Panc1 (cell line): ENCODE measurements around the gene CRHR2. TPM values are rescaled to one million over a fixed set of nuclear protein-coding genes. Genes with fewer than 3 reads are reported as not detected.

Source experiments
- ATAC-seq: fragments of 200-7000 bp; cut with Tn5 transposase; 2 replicates; pipeline ENCODE4 v1.9.1; 2020; ENCODE audit warnings: mild to moderate bottlenecking, moderate library complexity
- BruUV-seq: library from RNA; stranded (reverse); fragments of 400-500 nt; replicated peaks from 2 replicates; lab custom pipeline; 2021; lab: Mats Ljungman, UMichigan
- CTCF ChIA-PET: fragments of 300-600 bp; sonication (Branson Sonifier 250); formaldehyde crosslinking; loops from one replicate; lab custom pipeline; 2022; ENCODE audit warnings: antibody characterized with exemption; lab: Charles Lee
- POLR2A ChIA-PET: fragments of 300-600 bp; sonication (Branson Sonifier 250); formaldehyde crosslinking; loops from one replicate; lab custom pipeline; 2022; ENCODE audit warnings: antibody characterized with exemption; lab: Charles Lee
- DNase-seq: peaks from one replicate; pipeline ENCODE4 v3.0.0-alpha.2; 2010; ENCODE audit warnings: low read depth, low spot score
- H3K27ac ChIP-seq: 2 replicates; pipeline ENCODE4 v1.5.1; 2011; ENCODE audit warnings: mild to moderate bottlenecking, low read length, inconsistent platforms
- H3K27me3 ChIP-seq: fragments of 200-500 bp; sonication (Bioruptor generic); 2 replicates; pipeline ENCODE4 v1.6.0; 2014; ENCODE audit warnings: low read length, inconsistent platforms; ENCODE audit not compliant: control insufficient read depth, insufficient read depth
- H3K36me3 ChIP-seq: fragments of 200-500 bp; sonication (Bioruptor generic); 2 replicates; pipeline ENCODE4 v1.5.1; 2014; ENCODE audit warnings: inconsistent platforms, mild to moderate bottlenecking, low read length, moderate library complexity; ENCODE audit not compliant: control insufficient read depth, insufficient read depth
- H3K4me1 ChIP-seq: 2 replicates; pipeline ENCODE4 v1.5.1; 2011; ENCODE audit warnings: inconsistent platforms, mild to moderate bottlenecking, low read length, moderate library complexity; ENCODE audit not compliant: control insufficient read depth, insufficient read depth
- H3K4me3 ChIP-seq, 2 experiments: 2 replicates each; pipeline ENCODE4 v1.5.1; 2011 to 2012; ENCODE audit warnings: low read depth in 2 of 2, low read length in 2 of 2, mild to moderate bottlenecking in 2 of 2, inconsistent platforms in 1 of 2, moderate library complexity in 1 of 2
- H3K9me3 ChIP-seq: fragments of 200-500 bp; sonication (Bioruptor generic); 2 replicates; pipeline ENCODE4 v1.5.1; 2014; ENCODE audit warnings: low read depth, mild to moderate bottlenecking, inconsistent platforms, low read length, moderate library complexity; ENCODE audit not compliant: control insufficient read depth, insufficient read depth
- POLR2AphosphoS5 ChIP-seq: IDR thresholded peaks from 2 replicates; pipeline ENCODE4 v1.6.1; 2012; ENCODE audit warnings: mild to moderate bottlenecking, low read depth, low read length, moderate library complexity
- SIN3A ChIP-seq: IDR thresholded peaks from 2 replicates; pipeline ENCODE4 v1.6.1; 2012; ENCODE audit warnings: low read depth, mild to moderate bottlenecking, low read length, moderate library complexity, borderline replicate concordance; ENCODE audit not compliant: insufficient read depth
- TCF7L2 ChIP-seq: IDR thresholded peaks from 2 replicates; pipeline ENCODE4 v1.6.1; 2011; ENCODE audit warnings: mild to moderate bottlenecking, low read depth, low read length, inconsistent platforms
- in situ Hi-C: cut with HindIII; loops from 2 replicates; pipeline ENCODE4 v1.10.0; 2016; ENCODE audit warnings: low sequenced_read_pairs, low pct_unique_long_range_greater_than_20kb
- intact Hi-C: fragments of 100-400 bp; cut with micrococcal nuclease; formaldehyde crosslinking; loops from one replicate; pipeline ENCODE4 v1.10.0; 2022; ENCODE audit not compliant: unreplicated experiment
- total RNA-seq: library from RNA; stranded (reverse); gene quantifications from one replicate; pipeline ENCODE4 v1.2.1, GENCODE V29; 2021; ENCODE audit not compliant: unreplicated experiment
- TF ChIP-seq, protein P1 (sequence below): fragments of 450-650 bp; IDR thresholded peaks from 2 replicates; pipeline ENCODE4 v1.5.1; 2017; ENCODE audit warnings: mild to moderate bottlenecking
- TF ChIP-seq, protein P2 (sequence below), 2 experiments: IDR thresholded peaks; 2 replicates each; pipeline ENCODE4 v1.6.1; 2011 to 2012; ENCODE audit warnings: low read depth in 2 of 2, control low read depth in 1 of 2, low read length in 1 of 2, mild to moderate bottlenecking in 1 of 2, moderate library complexity in 1 of 2; ENCODE audit not compliant: insufficient read depth in 1 of 2

The CRHR2 gene
- total RNA-seq, 1 experiment from 2014 or later = not detected

DNA sequence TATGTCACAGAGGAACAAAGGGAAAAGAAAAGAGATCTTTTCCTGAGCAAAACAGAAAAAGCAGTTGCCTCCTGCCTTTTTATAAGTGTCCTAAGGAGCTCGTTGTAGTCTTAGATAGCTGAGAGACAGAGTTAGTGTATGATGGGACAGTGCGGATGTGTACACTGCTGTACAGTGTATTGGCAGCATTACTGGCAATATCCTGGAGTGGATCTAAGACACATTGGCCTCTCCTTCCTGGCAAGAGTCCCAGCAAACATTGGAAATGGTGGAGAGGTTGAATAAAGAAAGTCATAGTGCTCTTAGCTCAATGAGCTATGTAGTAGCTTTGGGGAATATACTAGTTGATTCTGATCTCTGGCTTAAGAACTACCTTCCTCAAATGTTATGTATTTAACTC, 64.9 kb downstream of the CRHR2 start:
- CTCF ChIA-PET = no interaction called here
- DNase-seq = no peak
- ATAC-seq = no peak
- in situ Hi-C loops (no loop called here), intact Hi-C loops (no loop called here)
- Histone ChIP-seq H3K9me3 (no peaks in the 10 kb centered on the region), H3K27ac (no peak overlapping the region), H3K4me1 (no peaks in the 10 kb centered on the region), H3K36me3 (peaks cover 81% of the 10 kb centered on the region), H3K27me3 (no peaks in the 10 kb centered on the region), H3K4me3 (no peak overlapping the region)
- no TSS peak for BruUV-seq
- POLR2A ChIA-PET = no interaction called here
- no peak for TF ChIP-seq POLR2AphosphoS5
- TF ChIP-seq TCF7L2 = no peak
- TF ChIP-seq, protein P1, sequence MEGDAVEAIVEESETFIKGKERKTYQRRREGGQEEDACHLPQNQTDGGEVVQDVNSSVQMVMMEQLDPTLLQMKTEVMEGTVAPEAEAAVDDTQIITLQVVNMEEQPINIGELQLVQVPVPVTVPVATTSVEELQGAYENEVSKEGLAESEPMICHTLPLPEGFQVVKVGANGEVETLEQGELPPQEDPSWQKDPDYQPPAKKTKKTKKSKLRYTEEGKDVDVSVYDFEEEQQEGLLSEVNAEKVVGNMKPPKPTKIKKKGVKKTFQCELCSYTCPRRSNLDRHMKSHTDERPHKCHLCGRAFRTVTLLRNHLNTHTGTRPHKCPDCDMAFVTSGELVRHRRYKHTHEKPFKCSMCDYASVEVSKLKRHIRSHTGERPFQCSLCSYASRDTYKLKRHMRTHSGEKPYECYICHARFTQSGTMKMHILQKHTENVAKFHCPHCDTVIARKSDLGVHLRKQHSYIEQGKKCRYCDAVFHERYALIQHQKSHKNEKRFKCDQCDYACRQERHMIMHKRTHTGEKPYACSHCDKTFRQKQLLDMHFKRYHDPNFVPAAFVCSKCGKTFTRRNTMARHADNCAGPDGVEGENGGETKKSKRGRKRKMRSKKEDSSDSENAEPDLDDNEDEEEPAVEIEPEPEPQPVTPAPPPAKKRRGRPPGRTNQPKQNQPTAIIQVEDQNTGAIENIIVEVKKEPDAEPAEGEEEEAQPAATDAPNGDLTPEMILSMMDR = no peak
- TF ChIP-seq, protein P2, sequence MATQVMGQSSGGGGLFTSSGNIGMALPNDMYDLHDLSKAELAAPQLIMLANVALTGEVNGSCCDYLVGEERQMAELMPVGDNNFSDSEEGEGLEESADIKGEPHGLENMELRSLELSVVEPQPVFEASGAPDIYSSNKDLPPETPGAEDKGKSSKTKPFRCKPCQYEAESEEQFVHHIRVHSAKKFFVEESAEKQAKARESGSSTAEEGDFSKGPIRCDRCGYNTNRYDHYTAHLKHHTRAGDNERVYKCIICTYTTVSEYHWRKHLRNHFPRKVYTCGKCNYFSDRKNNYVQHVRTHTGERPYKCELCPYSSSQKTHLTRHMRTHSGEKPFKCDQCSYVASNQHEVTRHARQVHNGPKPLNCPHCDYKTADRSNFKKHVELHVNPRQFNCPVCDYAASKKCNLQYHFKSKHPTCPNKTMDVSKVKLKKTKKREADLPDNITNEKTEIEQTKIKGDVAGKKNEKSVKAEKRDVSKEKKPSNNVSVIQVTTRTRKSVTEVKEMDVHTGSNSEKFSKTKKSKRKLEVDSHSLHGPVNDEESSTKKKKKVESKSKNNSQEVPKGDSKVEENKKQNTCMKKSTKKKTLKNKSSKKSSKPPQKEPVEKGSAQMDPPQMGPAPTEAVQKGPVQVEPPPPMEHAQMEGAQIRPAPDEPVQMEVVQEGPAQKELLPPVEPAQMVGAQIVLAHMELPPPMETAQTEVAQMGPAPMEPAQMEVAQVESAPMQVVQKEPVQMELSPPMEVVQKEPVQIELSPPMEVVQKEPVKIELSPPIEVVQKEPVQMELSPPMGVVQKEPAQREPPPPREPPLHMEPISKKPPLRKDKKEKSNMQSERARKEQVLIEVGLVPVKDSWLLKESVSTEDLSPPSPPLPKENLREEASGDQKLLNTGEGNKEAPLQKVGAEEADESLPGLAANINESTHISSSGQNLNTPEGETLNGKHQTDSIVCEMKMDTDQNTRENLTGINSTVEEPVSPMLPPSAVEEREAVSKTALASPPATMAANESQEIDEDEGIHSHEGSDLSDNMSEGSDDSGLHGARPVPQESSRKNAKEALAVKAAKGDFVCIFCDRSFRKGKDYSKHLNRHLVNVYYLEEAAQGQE (IDR thresholded peaks at IDR 0.05; ENCODE audit: insufficient read depth in 1 of 2, low read depth in 2 of 2, low read length in 1 of 2) = no peak
- TF ChIP-seq SIN3A = no peak

DNA sequence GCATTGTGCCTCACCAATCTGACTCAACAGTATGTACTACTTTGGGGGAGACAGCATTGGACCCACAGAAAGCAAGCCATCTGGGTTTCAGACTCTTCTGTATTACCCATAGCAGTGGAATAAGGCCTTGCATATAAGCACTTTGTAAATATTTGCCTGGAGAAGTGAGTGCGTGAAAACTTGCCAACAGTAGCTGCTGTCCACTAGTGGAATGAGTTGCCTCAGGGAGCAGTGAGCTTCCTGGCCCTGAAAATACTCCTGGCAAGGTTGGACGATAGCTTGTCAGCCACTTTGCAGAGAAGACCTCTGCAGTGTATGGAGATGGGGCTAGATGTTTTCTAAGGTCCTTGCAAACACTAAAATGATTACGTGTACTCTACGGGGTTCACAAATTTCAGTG, 65.9 kb downstream of the CRHR2 start:
- DNase-seq (no peak), ATAC-seq (no peak)
- intact Hi-C loops (no loop called here), in situ Hi-C loops (no loop called here)
- BruUV-seq = no TSS peak
- Histone ChIP-seq H3K27ac (no peak overlapping the region), H3K9me3 (no peaks in the 10 kb centered on the region), H3K27me3 (no peaks in the 10 kb centered on the region), H3K4me3 (no peak overlapping the region), H3K36me3 (peaks cover 79% of the 10 kb centered on the region), H3K4me1 (no peaks in the 10 kb centered on the region)
- ChIA-PET POLR2A (no interaction called here), CTCF (no interaction called here)
- TF ChIP-seq SIN3A (no peak), POLR2AphosphoS5 (no peak), TCF7L2 (no peak)
- TF ChIP-seq, protein P2 (IDR thresholded peaks at IDR 0.05; ENCODE audit: insufficient read depth in 1 of 2, low read depth in 2 of 2, low read length in 1 of 2) = no peak
- TF ChIP-seq, protein P1 = no peak
